GM18951 (cell line): Measurements from ENCODE around the gene HHAT.
"Not testable (repeated sequence)": the region's sequence is repeated elsewhere in the genome, so short reads cannot be mapped to it uniquely, and the experiment has no call there.

Experiments
- POLR2A ChIP-seq: IDR thresholded peaks from 4 replicates; pipeline ENCODE4 v1.6.1; 2011; ENCODE audit warnings: mild to moderate bottlenecking; ENCODE audit not compliant: insufficient read length, insufficient read depth; ENCODE audit errors: extremely low read depth
- in situ Hi-C: fragments of 300-500 bp; cut with MboI; formaldehyde crosslinking; loops from one replicate; pipeline ENCODE4 v1.12.0; 2022; ENCODE audit warnings: low sequenced_read_pairs, mixed read lengths, inconsistent platforms; ENCODE audit not compliant: unreplicated experiment

Gene HHAT

GRCh38 chr1:210648588-210649269, 320.0 kb downstream of the HHAT start:
- TF ChIP-seq POLR2A, result no peak
- in situ Hi-C loops, result no loop called here

GRCh38 chr1:210650403-210650802, 321.7 kb downstream of the HHAT start:
- no peak for TF ChIP-seq POLR2A
- in situ Hi-C loops, result no loop called here

DNA sequence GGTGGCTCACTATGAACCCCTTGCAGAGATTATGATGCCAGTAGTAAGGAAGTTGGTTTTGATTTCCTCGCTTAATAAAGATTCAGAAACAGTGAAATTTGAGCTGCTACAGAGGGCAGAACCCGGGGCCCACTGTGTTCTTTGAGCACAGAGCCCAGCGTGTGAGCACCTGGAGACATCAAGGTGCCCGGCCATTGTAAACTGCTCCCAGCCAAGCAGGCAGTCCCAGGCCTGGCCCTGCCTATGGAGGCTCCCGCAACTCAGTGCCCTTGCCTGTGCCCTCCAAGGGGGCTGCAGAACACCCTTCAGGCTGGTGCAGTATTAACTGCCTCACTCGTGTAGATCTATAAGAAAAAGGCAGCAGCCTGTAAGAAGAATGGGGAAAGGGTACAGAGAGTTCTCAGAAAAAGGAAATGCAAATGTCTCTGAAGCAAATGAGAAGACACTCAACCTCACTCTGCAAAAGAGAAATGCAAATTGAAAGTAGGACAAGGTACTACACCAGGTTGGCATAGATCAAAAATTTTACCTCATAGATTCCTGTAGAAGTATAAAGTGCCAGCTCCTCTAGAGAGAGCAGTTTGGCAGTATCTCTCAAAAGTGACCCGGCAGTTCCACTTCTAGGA, 323.7 kb downstream of the HHAT start:
- in situ Hi-C loops, result no loop called here
- TF ChIP-seq POLR2A, result no peak

DNA sequence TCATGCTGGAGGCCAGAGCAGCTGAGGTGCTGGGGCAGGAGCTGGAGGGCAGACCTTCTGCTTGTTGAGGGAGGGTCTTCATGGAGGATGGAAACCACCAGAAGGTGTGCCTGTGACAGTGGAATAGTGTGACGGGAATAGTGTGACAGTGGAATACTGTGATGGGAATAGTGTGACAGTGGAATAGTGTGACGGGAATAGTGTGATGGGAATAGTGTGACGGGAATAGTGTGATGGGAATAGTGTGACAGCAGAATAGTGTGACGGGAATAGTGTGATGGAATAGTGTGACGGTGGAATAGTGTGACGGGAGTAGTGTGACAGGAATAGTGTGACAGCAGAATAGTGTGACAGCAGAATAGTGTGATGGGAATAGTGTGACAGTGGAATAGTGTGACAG, 325.1 kb downstream of the HHAT start:
- TF ChIP-seq POLR2A, result no peak
- in situ Hi-C loops, result no loop called here

- TF ChIP-seq POLR2A, result no peak
- in situ Hi-C loops, result no loop called here
Observed at GRCh38 chr1:210654176-210654981, 325.7 kb downstream of the HHAT start.

DNA sequence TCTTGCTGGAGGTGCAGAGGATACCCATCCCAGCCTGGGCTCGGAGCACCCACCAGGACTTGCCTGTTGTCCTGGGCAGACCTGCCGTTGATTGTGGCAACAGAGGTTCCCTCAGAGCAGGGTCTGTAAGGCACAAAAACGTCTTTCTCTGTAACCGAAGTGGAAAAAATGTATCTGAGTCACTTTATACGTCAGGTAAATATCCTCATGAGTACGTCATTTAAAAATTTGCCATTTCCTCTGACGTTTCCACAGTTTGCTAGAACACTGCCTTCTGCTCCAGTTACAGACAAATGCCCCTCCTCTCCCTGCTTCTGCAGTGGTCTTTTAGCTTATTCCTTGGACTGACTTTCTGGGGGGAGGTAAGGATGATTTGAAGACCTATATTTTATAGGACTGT, 326.8 kb downstream of the HHAT start:
- in situ Hi-C loops, result no loop called here

DNA sequence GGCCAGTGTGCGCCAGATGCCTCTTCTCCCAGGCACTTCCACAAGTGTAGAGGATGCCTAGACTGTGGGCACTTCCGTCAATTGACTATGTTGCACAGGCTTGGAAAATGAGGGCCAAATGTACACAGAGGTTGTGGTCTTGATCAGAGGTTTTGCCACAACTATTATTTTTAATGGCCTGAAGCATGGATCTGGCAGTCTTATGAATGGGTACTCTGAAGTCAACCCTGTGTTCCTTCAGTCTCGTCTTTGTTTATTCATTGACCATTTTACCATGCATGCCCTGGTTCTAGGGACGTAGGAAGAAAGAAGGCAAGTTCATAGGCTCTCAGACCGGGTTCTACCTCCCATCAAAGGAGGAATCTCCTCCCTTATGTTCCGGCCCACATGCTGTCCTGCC, 329.1 kb downstream of the HHAT start:
- TF ChIP-seq POLR2A, result no peak
- in situ Hi-C loops, result no loop called here

More for the DNA sequence above, 326.8 kb downstream of the HHAT start:
- TF ChIP-seq POLR2A, result no peak

DNA sequence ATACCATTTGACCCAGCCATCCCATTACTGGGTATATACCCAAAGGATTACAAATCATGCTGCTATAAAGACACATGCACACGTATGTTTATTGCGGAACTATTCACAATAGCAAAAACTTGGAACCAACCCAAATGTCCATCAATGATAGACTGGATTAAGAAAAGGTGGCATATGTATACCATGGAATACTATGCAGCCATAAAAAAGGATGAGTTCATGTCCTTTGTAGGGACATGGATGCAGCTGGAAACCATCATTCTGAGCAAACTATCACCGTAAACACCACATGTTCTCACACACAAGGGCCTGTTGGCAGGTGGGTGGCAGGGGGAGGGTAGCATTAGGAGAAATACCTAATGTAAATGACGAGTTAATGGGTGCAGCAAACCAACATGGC, 332.8 kb downstream of the HHAT start:
- in situ Hi-C loops, result not testable (repeated sequence)

GRCh38 chr1:210662291-210663050, 333.8 kb downstream of the HHAT start:
- TF ChIP-seq POLR2A, result no peak
- in situ Hi-C loops, result no loop called here

- TF ChIP-seq POLR2A, result no peak
- in situ Hi-C loops, result no loop called here
Observed at GRCh38 chr1:210663730-210664573, 335.2 kb downstream of the HHAT start.

DNA sequence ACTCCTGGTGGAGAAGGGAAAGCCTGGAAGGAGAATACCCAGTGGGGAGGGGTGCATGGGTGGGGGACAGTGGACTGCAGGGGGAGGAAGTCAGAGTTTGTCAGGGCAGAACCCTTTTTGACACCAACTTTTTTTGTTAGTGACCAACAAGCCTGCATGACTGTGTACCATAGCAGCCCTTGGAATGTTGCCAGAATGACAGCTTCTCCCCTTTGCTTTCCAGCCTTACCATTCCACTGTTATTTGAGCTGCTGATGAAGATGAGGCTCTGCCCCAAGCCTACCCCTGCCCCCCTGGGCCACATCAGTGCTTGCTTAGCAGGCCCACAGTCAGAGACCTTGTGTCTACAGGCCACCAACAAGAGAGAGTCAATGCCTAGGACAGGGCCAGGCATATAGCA, 341.2 kb downstream of the HHAT start:
- in situ Hi-C loops, result no loop called here
- no peak for TF ChIP-seq POLR2A

- in situ Hi-C loops, result no loop called here
- TF ChIP-seq POLR2A, result no peak
Observed at GRCh38 chr1:210674151-210674550, 345.4 kb downstream of the HHAT start.
